GM11168 (cell line): ENCODE data around the gene IMPA2.
"Not testable (repeated sequence)": the region's sequence is repeated elsewhere in the genome, so short reads cannot be mapped to it uniquely, and the experiment has no call there.

Source experiments
- in situ Hi-C: fragments of 300-500 bp; cut with MboI; formaldehyde crosslinking; loops from one replicate; pipeline ENCODE4 v1.12.0; 2022; ENCODE audit warnings: low sequenced_read_pairs; ENCODE audit not compliant: unreplicated experiment

IMPA2 gene

DNA sequence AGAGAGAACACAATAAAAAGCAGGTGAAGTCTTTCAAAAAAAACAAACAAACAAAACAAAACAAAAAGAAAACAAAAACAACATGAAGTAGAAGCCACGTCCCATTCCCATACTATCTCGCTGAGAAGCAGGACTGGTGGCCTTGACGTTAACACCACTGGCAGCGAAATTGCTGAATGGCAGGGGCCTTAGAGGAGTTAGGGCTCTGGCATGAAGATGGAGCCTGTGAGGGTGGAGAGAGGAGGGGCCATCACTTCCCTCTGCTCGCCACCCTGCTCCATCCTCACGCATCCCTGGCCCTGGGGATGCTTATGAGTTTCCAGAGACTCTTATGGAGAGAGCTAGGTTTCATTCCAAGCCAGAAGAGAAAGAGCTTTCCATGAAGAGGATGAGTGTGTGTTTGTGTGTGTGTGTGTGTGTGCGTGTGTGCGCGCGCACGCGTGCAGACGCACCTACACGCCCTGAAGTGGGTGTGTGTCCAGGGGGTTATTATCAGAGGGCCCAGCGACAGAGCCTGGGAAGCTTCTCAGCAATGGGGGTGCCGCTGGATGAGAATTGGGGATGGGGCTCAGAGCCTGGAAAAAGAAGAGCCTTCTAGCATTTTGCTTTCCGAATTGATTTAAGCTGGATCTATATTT is 20.4 kb upstream of the IMPA2 start:
- in situ Hi-C loops: no loop called here

GRCh38 chr18:11962597-11962996 is 18.7 kb upstream of the IMPA2 start:
- in situ Hi-C loops: no loop called here

- in situ Hi-C loops: no loop called here
These were observed 17.3 kb upstream of the IMPA2 start for GRCh38 chr18:11963991-11964484.

GRCh38 chr18:11969904-11970835 is 11.1 kb upstream of the IMPA2 start:
- in situ Hi-C loops: no loop called here

GRCh38 chr18:11970836-11971226 is 10.5 kb upstream of the IMPA2 start:
- in situ Hi-C loops: not testable (repeated sequence)

DNA sequence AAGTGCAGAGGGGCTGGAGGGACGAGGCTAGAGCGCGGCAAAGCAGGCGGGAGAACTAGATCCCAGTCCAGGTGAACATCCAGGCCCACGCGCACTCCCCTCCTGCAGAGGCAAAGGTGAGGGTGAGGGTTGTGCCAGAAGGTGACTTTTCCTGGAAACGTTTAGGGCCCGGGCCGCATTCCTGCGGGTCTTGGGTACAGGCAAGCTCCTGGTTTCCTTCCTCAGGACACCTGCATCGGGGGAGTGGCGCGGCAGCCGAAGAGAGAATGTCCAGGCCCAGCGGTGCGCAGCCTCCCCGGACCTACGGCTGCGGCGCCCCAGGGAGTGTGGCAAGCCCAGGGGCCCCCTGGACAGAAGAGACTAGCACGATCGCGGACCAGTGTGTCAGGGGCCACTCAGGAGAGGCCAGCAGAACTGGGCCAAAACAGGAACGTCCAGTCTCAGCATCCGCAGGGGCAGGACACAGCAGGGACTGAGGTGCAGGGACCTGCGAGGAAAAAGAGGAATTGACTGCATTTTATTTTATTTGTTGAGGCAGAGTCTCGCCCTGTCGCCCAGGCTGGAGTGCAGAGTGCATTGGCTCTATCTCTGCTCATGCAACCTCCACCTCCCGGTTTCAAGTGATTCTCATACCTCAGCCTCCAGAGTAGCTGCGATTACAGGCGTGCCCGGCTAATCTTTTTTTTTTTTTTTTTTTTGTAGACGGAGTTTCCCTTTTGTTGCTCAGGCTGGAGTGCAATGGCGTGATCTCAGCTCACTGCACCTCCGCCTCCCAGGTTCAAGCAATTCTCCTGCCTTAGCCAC is 8.7 kb upstream of the IMPA2 start:
- in situ Hi-C loops: no loop called here

GRCh38 chr18:11974741-11975325 is 6.5 kb upstream of the IMPA2 start:
- in situ Hi-C loops: no loop called here

DNA sequence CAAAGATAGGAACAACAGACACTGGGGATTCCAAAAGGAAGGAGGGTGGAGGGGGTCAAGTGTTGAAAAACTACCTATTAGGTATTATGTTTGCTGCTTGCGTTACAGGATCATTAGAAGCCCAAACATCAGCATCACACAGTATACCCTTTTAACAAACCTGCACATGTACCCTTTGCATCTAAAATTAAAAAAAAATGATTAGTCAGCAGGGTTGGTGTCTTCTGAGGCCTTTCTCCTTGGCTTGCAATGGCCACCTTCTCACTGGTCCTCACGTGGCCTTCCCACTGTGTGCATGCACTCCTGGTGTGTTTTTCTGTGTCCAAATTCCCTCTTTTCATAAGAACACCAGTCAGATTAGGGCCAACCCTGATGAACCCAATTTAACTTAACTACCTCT is 5.6 kb upstream of the IMPA2 start:
- in situ Hi-C loops: no loop called here

- in situ Hi-C loops: no loop called here
These were observed 4.8 kb upstream of the IMPA2 start for GRCh38 chr18:11976315-11977152.

GRCh38 chr18:11977153-11977466 is 4.2 kb upstream of the IMPA2 start:
- in situ Hi-C loops: no loop called here

DNA sequence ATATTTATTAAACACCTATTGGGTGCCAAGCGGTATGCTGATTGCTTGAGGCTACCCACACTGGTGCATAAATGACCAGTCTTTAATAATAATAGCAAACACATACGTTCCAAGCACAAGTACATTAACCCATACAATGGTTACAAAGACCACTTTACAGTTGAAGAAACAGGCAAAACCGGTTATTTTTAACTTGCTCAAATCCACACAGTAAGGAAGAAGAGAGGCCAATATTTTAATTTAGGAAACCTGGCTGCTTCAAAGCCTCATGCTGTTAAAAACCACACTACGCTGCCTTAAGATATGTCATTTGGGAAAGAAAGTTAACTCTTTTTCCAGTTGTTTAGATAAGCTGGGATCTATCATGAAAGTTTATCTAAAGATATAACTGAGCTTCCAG is 2.4 kb upstream of the IMPA2 start:
- in situ Hi-C loops: no loop called here

- in situ Hi-C loops: no loop called here
These were observed 1.2 kb upstream of the IMPA2 start for GRCh38 chr18:11980163-11980493.

- in situ Hi-C loops: no loop called here
These were observed 664 bp upstream of the IMPA2 start for GRCh38 chr18:11980494-11981191.

DNA sequence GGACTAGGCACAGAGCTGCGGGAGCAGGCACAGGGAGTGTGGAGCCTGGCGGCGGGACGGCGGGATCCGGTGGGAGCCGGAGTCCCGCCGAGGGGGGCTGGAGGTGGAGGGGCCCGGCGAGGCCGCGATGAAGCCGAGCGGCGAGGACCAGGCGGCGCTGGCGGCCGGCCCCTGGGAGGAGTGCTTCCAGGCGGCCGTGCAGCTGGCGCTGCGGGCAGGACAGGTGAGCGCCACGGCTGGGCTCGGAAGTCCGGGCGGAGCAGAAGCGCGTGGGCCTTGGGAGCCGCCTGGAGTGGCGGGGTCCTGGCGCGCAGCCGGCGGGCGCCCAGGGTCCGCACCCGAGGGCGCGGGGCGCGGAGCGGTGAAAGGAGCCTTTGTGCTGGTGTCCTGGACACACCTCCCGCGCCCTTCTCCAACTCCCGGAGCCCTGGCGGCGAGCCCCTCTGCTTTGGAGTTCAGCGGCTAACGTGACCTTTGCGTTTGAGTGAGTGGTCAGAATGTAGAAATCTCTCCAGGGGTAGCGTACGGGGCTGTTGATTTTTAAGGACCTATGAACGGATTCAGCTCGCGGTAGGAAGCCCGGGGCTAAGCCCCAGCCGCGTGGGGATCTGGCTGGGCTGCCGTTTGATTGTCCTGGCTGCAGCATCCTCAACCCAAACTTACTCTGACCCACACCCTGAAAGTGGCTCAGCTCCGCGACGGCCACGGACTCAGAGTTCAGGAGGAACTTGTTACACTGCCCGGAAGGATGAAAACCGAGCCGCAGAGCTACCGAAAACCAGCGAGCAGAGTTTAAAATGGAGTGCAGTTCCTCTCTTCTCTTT is 448 bp downstream of the IMPA2 start:
- in situ Hi-C loops: no loop called here

DNA sequence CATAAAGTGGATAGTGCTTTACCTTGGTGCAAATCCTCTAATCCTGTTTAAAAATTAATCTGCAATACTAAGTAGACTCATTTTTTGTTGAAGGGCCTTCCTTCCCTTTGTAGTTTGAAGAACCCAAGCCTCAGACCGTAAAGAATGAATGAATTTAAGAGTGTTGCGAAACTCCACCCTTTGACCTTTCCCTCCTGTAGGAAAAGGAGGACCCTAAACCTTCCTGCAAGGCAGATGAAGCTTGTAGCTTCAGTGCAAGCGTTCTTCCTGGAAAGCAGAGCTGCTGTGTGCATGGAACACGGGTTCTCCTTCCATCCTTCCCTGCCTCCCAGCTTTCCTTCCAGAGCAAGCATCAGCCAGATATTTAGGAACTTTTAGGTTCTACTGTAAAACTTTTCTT is 1.7 kb downstream of the IMPA2 start:
- in situ Hi-C loops: no loop called here

DNA sequence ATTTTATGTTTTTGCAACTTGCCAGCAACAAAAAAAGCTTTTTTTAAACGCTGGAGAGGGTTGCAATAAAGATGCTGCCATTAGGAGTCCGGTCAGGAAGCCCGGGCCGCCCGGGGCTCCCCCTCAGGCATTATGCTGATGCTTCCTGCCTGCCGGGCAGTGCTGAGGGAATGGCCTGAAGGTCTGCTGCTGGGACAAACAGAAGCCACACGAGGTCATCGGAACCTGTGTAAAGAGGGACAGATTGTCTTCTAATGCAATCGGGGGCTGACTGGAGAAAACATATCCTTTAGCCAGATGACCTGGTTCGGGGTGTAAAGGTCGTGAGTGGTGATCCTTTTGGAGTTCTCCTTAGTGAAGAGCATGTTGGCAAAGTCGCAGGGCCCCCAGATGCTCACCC is 2.3 kb downstream of the IMPA2 start:
- in situ Hi-C loops: no loop called here

DNA sequence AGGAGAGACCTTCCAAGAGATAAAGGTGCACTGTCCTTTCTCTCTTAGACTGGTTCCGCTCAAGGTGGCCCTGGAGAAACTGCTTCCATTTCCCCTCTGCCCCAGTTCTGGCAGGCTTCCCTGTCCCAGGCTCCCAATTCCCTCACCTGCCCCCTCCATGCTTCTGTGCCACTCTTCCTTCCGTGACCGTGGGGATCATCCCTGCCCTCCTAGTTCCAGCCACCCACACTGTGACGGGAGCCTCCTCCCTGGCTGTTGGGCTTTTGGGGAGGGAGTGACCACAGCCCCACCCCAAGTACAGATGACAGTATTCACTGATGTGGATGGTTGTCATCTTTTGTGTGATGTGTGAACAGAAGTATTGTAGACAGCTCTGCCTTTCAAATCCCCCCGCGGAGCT is 2.8 kb downstream of the IMPA2 start:
- in situ Hi-C loops: no loop called here

- in situ Hi-C loops: no loop called here
These were observed 4.3 kb downstream of the IMPA2 start for GRCh38 chr18:11985586-11985985.
